Glomerular visceral epithelial cell (primary cell): ENCODE measurements around the gene UNC5C.

ENCODE experiments used
- DNase-seq: peaks from one replicate; pipeline ENCODE4 v3.0.0-alpha.2; 2016; ENCODE audit errors: extremely low spot score

Gene UNC5C

DNA sequence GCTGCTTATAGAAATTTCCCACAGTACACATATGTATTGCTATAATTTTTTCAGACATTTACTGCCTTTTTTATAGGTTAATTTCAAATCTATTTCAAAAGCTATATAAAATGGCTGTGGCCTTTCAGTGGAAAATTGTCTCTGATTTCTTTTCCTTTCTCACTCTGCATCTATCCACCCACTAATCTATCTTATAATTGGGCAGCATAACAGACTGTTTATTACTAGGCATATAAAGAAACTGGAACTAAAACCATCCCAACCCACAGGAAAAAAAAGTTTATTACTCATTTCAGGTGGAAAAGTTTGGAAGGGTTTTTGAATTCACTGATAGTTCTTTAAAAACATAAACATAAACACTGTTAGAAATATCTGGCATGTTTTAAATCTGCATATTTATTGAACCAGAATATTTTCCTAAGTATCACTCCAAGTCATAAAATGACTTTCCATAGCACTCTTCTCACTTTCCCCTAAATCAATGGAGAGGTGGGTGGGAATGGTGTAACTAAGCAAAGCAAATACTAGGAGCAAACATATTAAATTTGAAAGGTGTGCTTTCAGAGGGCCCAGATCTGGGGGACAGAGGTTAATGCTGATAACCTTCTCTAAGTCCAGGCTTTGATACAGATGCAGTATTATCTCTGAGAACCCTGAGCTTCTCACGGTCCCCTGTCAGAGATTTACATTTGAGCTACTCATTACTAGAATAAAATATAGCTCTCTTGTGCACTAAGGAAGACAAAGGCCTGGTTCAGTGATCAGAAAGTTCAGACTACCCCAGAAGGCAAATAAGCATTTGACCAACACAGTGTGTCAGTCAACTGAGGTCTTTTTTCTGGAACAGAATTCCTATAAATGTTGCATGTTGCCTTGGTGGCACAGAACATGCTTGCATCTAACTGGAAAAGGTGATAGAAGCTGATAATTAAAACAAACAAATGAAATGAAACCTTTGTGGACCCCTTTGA is 328.3 kb downstream of the UNC5C start:
- DNase-seq: no peak

DNA sequence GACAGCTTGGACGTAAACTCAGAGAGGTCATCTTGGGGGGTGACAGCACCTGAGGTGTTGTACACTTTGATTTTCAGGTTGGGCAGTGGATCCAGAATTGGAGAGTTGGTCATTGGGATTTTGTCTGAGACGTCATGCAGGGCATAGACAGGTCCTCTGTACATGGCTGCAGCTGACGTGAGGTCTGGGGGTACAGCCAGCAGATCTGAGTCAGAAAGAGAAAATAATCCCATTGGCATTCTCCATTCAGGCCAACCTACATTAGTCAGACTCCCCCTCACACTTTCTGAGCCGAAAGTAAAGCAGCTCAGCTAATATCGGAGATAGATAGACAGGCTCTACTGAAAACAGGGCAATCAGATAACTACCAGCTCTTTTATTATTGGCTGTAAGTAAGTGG is 329.7 kb downstream of the UNC5C start:
- no peak for DNase-seq

DNA sequence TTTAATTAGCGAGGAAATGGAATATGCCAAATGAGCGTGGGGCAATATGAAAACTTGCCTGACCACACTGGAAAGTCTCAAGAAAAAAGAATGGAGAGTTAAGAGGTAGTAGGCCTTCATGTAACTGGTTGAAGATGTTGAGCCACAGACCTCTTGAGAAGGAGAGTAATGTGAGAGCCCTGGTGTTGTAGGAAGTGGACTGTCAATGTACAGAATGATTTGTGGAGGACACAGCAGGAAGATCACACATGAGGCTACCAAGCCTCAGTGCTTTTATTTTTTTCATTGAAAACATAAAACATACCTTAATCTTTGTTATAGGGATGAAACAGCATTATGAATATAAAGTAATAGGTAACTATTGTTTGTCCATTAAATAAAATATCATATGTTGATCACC is 331.6 kb downstream of the UNC5C start:
- no peak for DNase-seq

DNA sequence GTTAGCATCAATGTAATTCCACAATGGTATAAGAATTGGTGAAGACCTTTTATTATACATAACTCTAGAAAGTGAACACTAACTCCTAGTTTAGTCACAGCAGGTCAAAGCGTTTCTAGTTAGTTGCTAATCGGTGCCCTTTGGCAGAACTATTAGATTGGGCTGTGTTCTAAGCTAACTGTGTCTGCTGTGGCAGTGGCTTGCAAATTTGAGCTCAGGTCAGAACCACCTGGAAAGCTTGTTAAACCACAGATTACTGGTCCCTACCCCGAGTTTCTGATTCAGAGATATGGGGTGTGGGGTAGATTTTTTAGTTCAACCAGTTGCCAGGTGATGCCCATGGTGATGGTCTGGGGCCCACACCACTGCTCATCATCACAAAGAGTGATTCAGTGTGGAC is 332.1 kb downstream of the UNC5C start:
- DNase-seq: no peak

DNA sequence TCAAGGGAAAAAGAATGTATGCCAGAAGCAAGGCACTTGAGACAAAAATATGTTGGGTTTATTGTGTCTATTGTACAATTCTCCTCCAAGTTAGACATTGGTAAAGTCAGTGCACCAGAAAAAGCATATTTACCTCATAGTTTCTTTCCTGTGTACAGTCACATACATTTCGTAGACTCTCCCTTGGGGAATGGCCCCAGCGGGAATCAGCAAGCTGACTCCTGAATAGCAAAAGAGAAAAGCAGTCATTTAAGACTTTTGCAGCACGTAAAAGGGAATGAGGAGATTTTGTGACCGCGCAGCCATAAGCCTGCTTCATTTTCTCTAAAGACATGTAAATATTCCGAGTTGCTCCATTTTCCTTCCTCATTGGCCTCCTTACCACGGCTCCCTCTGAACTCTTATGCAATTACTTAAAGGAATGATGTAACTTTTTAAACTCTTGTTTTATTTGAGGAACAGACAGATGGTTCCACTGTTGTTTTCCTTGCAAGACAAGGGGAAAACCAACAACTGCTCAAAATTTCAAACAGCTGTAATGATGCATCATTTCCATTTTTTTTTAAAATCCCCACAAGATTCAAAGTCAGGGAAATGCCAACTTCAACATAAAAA is 332.7 kb downstream of the UNC5C start:
- no peak for DNase-seq

DNA sequence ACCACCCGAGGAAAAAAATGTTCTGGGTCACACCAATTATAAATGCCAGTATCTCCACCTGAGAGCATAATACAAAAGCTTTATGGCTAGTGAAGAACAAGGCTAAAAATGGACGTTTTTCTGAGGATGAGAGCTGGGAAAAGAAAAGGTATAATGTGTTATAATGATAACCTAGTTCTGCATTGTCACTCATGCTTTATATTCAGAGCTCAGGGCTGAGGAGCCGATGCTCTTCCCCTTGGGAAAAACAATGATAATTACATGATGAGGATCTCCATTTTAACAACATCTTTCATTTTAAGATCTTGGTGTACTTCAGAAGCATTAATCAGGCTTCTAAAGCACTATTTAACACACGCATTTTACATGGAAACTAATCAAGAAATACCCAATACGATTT is 333.7 kb downstream of the UNC5C start:
- no peak for DNase-seq

DNA sequence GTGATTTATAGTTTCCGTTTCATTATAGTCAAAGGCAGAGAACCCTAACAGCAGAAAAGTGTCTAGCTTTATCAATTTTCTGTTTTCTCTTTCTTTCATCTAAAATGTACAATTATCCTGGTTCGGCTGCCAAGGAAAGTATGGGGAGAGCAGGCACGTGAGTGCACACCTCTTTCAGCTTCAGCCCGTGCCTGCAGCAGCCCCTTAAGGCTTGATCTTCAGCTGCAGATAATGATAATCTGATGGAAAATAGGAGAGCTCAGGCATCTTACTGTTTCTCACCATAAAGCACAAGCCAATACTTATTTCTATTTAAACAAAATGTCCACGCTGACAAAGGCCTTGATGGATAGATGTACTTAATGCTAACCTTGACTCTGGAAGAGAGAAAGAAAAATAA is 334.4 kb downstream of the UNC5C start:
- no peak for DNase-seq

DNA sequence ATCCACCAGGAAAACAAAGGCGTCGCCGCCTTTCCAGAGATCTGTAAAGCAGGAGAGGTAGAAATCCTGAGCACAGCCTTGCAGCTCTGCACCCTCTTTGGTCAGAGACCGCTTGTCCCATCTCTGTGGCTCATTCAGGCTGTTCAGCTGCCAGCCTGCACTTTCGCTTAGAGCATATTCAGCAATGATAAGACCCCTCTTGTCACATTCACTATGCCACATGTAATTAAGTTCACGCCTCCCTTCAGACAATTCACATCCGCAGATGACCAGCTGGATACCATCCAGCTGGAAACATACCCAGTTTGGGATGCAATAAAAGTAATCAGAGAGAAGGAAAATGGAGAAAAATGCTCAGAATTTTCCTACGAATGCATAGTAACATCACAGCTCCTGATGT is 335.4 kb downstream of the UNC5C start:
- no peak for DNase-seq

DNA sequence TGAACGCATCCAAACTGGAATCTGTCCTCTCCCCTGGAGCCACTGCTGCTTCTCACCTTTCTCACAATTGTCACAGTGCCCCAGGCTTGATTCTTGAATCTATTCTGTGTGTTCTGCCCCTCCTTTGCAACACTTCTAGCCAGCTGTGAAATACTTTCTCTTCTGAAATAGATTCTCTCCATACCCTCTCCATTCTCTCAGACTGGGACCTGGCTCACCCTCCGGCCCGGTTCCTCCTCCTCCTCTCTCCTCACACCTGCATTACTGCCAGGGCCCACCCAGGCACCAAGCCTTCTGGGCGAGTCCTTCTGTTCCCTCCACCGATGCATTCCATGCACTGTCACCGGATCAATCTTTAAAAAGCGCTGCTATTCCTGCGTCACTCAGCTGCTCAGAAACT is 336.1 kb downstream of the UNC5C start:
- no peak for DNase-seq

DNA sequence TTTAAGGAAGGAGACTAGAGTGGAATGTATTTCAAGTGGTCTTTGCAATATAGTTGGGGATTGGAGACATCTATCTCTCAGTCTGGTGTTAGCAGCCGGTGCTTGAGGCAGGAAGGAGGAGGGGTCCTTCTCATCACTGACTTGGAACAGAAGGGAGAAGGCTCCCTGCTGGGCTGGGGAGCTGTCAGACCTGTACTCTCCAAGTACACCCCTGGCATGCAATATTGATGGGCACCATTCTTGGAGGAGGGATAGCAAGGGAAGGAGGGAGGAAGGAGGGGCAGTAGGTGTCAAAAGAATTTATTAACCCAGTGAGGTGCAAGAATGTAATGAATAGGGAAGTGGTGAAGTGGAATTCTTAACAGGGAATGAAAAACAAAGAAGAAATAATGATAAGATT is 338.8 kb downstream of the UNC5C start:
- DNase-seq: no peak

DNA sequence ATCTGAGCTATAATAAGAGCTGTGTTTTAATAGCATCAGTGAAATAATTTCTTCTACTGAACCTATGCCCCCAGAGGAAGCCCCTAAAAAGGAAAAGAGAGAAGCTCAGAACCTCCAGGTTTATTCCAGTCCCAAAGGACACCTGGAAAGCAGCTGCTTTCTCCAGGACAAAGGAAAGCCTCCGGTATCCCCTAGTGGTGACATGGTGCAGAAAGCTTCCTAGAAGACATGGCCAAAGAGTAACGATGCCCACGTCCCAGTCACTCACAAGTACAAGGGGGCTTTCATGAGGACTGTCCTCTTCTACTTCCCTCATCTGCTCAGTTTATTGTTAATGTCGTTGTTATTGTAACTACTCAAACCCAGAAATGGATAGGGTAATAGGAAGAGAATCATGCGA is 343.9 kb downstream of the UNC5C start:
- no peak for DNase-seq

DNA sequence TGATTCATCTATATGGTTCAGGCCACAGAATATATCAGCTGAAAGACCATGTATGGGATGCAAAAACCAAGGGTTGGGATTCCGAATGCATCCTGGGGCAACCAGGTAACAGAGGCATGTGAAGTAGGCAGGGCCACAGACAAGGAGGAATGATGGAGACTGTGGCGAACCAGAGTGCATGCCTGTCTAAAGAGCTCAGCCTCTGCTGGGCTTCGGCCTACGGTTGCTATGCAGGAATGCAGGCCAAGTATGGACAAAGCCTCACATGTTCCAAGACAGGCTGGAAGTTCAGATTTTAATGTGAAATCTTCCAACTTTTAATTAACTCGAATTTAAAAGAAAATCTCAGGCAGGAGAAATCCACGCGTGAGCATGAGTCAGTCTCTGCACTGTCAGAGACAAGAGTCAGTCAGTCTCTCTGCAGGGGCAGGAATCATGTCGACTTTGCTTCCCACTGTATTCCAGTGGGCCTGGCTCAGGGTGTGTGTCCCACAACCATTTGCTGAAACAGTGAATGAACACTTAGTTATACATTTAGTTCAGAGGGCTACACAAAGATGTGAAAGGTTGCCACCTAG is 344.4 kb downstream of the UNC5C start:
- no peak for DNase-seq

DNA sequence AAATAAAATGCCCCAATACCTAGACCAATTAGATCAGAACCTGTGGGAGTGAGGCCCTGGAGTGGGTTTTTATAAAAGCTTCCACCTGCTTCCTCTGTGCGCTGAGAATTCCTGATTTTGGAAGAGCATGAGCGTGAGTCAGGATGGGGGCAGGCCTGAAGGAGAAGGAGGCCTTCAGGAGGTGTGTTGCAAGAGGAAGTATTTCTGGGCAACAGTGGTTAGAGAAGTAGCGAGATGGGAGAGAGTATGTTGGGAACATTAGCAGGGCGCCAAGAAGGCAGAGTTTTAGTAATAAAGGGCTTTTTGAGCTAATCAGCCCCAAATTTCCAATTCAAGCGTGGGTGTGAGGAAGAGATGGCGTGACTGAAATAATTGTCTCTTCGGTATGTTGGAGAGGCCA is 349.8 kb downstream of the UNC5C start:
- DNase-seq: no peak

DNA sequence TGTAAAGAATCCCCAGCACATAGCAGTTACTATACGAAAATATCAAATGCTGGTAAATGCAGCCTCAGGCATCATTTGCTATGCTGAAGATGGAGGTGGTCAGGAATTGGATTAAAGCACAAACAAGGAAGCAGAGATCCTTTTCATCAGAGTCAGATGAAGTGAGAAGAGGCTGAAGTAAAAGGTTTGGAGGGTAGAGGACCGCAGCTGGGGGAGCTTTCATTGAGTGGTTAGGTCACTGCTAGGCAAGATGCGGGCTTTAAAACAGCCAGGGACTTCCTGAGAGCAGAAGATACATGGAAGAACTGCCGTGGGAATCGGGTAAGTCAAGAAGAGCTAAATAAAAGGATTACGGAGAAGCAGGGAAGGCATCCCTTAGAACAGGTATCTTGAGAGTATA is 351.4 kb downstream of the UNC5C start:
- DNase-seq: no peak

DNA sequence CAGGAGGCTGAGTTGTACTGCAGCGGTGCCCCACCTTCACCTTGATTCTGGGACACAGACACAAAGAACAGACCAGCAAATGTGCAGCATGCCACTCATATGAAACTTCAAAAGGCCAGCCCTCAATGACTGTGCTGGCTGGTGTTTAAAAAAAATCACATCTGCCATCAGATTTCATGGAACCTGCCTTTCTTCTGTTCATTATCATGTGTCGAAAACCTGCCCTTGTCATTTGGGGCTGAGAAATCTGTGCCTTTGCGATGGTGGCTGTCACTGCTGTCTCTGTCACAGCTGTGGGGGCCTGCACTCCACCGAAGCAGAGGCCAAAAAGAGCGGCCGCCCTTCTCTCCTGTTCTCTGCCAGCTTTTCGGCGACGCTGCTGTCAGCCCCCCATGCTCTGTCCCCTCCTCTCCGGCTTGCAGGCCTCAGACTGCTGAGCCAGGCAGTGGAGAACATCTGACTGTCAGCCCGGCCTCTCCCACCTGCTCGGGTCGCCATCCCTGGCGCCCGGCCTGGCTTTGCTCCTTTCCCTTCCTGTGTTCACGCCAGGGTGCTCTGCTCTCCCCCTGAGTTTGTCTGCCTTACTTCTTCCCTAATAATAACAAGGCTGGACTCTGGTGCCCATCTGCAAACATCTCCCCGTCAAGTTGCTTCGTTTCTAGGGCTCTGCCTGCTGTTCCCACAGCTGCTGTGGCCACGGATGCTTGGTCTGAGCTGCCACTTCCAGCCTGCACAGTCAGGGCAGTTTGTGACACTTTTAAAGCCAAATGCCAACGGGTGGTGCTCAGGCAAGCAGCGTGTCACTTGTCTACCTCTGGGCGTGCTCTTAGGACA is 355.2 kb downstream of the UNC5C start:
- DNase-seq: no peak

DNA sequence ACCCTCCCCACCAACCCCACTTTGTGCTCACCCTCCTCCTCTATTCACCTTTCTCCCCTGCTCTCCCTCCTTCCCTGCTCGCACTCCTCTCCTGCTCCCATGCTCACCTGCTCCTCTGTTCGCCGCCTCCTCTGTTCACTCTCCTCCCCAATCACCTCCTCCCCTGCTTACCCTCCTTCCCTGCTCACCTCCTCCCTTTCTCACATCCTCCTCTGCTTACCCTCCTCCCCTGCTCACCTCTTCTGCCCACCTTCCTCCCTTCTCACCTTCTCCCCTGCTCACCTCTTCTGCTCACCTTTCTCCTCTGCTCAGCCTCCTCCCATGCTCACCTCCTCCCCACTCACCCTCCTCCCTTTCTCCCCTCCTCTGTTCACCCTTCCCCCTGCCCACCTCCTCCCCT is 357.2 kb downstream of the UNC5C start:
- DNase-seq: no peak

DNA sequence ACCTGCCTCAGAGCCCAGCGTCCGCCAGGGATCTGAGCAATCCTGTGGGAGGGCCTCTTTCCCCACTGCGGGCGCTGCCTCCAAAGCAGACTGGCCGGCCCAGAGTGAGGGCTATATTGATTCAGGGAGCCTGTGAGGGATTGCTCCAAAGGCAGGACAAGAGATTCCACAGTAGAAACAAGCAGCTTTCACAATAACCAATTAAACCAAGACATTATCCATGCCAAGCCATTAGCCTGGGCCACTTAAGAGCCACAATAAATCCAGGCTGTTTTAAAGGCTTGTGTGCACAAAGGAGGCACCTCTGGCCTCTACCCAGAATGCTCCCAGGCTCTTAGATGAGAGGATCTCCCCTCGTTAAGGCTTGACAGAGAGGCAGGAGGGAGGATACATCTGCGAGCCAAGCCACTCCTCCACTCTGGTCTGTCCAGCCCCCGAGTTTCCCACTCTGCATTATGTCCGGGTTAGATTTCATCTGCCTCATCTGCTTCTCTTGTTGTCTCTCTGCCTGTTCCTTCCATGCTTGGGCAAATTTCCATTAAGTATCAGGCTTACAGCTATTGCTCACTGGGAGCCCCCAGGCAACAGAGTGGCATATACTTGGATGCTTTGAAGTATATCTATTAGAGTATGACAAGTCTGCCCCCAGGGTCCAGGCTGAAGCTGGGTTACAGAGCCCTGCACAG is 357.9 kb downstream of the UNC5C start:
- DNase-seq: no peak

DNA sequence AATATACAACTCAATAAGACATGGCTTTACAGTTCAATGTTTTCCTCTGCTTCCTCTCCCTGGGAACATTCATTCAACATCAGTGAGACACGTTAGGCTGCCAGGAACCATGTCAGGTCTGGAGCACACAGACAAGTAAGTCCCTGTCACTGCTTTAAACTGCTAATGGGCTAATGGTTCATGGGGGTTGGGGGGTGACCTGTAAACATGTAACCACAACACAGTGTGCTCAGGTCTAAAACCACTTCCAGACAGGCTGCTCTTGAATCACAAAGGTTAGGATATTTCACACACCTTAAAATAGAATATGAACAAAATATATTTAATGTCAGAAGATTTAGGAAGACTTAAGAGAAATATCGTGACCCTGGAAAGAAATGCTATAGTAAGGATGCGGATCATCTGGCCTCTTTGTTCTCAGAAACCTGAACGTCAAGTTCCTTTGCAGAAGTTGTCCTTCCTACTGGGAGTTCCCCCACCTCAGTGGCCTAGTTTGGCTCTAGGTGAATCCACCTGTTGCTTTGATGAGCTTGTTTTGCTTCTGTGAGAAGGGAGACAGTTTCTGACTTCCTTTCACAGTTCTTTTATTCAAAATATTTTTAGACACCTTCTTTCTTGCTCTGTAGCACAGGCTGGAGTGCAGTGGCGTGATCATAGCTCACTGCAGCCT is 359.9 kb downstream of the UNC5C start:
- no peak for DNase-seq

DNA sequence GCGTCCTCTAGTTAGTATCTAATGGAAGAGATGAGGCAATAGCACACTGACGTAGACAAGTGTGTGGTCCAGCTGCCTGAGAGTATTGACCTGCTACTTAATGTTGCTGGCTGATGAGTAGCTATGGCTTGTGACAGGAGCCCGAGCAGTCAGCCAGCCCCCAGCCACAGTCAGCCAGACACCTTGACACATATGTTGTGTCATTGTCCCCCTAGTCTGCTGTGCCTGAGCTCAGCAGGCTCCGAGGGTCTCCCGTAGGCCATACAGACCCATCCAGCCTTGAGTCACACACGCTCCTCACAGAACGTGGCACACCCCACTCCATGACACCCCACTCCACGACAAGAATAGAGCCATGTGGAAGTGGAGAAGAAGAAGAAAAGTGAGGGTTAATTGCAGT is 362.1 kb downstream of the UNC5C start:
- DNase-seq: no peak

DNA sequence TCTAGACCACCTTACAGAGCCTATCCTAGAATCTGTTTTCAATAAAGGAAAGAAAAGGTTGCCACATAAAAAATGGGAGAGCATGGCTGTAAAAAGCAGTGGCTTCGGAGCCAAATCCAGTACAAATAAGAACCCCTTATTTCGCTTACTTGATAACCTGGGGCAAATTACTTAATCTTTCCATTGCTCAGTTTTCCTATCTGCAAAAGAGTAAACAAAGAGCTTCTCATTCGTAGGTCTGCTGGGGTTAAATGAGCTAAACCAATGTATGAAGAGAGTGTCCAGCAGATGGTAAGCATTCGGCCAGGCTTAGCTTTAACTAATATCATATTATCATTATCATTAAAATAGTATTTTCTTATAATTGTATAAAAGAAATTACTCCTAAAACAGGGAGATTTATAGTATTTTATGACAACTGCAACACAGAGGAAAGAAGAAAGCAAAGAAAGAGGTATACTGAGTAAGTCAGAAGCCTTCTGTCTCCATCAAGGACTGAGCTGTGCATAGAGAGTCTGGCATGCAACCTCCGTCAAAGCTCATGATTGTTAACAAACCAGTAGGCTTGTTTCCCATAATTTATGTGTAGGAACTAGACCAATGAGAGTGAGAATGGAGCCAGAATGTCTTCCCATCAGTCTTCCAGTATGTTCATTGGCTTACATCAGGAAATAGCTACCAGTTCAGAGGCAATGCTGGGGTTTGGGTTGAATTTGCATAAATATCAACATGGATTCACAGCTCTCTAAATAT is 364.9 kb downstream of the UNC5C start:
- DNase-seq: no peak
